Left renal pelvis (tissue), 4 donors: Measurements from ENCODE around the gene COL26A1. TPM values are rescaled to one million over a fixed set of nuclear protein-coding genes. Genes with fewer than 3 reads are reported as not detected.
"Not testable (repeated sequence)": the region's sequence is repeated elsewhere in the genome, so short reads cannot be mapped to it uniquely, and the experiment has no call there.

Source experiments
- DNase-seq, 4 donors: peaks; one replicate each; pipeline ENCODE4 v3.0.0-alpha.2; 2013; ENCODE audit warnings: low read depth in 4 of 4, low spot score in 3 of 4
- polyA plus RNA-seq, 4 donors: library from polyadenylated mRNA; unstranded; fragments of 120-200 nt; gene quantifications; one replicate each; pipeline ENCODE4 v1.2.1, GENCODE V29; 2013; ENCODE audit not compliant: insufficient read length in 4 of 4

COL26A1 gene
- polyA plus RNA-seq, 4 donors = 22.4 to 32.7 (median 25.2) TPM

DNA sequence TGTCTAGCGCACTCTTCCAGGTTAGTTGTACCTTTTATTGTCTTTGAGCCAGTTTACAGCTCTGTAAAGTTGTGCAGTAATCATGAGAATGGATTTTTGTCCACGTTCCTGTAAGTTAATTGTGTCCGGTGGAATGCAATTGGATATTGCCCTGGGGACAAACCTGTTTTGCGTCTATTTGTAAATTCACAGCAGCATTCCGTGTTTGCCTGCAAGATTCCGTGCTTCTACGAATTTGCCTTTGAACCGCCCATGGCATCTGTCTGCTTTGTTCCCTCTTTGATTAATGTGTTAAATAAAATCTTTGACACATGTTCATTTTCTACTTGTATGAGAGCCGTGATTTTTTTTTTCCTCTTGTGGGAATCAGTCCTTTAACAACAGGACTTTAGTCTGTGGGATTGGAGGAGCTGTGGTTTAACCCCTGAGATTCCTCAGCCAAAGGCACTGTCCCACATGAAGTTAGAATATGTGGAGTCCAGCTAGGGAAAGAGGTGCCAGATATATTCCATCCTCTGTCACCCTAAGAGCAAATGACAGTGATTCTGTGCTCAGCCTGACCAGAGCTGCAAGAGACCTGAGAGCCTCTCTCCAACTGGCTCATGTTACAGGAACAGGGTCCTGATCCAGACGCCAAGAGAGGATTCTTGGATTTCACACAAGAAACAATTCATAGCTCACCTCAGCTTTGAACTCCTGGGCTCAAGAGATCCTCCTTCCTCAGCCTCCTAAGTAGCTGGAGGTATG is 126.3 kb downstream of the COL26A1 start:
- DNase-seq = peak in 1 of 4 donors; percentile 40

DNA sequence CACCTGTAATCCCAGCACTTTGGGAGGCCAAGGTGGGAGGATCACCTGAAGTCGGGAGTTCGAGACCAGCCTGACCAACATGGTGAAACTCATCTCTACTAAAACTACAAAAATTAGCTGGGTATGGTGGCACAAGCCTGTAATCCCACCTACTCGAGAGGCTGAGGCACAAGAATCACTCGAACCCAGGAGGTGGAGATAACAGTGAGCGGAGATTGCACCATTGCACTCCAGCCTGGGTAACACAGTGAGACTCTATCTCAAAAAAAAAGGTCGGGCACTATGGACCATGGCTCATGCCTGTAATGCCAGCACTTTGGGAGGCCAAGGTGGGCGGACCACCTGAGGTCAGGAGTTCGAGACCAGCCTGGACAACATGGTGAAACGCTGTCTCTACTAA is 127.8 kb downstream of the COL26A1 start:
- not testable (repeated sequence) for DNase-seq

- DNase-seq = not testable (repeated sequence)
Measured at GRCh38 chr7:101491442-101491841, 128.8 kb downstream of the COL26A1 start.

GRCh38 chr7:101494602-101495329 is 132.1 kb downstream of the COL26A1 start:
- no peak for DNase-seq

- no peak for DNase-seq
Measured at GRCh38 chr7:101496017-101496416, 133.3 kb downstream of the COL26A1 start.

DNA sequence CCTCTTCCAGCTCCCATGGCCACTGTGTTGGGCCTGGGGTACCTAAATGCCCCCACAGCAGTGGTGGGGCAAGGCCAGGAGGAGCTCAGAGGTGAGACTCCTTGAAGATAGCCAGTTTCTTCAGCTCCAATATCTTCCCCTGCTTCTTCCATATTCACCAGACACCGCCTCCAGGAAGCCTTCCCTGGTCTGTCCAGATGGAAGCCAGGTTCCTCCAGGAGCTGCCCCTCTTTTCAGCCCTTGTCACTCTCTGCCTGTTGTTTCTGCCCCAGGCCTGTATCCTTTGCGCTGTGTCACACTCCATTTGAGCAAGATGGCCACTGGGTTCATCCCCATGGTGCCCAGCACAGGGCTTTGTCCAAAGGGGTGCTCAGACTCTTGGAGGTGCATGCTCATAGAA is 138.7 kb downstream of the COL26A1 start:
- DNase-seq = no peak

GRCh38 chr7:101502466-101503098 is 139.9 kb downstream of the COL26A1 start:
- DNase-seq = no peak

DNA sequence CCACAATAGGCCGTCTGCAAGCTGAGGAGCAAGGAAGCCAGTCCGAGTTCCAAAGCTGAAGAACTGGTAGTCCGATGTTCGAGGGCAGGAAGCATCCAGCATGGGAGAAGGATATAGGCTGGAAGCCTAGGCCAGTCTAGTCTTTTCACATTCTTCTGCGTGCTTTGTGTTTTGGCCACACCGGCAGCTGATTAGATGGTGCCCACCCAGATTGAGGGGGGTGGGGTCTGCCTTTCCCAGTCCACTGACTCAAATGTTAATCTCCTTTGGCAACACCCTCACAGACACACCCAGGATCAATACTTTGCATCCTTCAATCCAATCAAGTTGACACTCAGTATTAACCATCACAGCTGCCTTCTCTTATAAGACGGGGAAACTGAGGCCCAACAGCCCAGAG is 142.8 kb downstream of the COL26A1 start:
- DNase-seq = not testable (repeated sequence)

GRCh38 chr7:101506531-101506930 is 143.9 kb downstream of the COL26A1 start:
- DNase-seq = no peak

DNA sequence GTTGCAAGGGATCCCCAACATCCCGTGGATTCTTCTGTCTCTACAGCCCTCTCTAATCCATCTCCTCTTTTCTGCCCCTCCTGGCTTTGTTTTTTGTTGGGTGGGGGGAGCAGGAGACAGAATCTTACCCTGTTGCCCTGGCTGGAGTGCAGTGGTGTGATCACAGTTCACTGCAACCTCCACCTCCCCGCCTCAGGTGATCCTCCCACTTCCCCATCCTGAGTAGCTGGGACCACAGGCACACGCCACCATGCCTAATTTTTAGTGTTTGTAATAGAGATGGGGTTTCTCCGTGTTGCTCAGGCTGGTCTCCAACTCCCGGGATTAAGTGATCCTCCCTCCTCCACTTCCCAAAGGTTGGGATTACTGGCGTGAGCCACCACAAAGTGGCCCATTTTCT is 144.7 kb downstream of the COL26A1 start:
- no peak for DNase-seq

- peak; percentile 71 to 86 (median 79) for DNase-seq
Measured at GRCh38 chr7:101507791-101508252, 145.1 kb downstream of the COL26A1 start.

DNA sequence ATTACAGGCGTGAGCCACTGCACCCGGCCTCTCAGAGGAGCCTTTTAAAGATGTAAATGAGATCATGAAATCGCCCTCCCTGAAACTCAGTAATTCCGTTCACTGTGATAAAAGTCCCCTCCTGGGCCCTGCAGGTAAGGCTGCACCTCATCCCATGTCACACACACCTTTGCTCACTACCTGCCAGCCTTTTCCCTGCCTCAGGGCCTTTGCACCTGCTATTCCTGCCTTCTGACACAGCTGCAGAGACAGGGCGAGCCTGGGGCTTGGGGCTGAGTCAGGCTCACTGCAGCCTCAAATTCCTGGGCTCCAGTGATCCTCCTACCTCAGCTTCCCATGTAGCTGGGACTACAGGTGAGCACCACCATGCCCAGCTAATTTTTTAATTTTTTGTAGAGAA is 147.6 kb downstream of the COL26A1 start:
- no peak for DNase-seq

DNA sequence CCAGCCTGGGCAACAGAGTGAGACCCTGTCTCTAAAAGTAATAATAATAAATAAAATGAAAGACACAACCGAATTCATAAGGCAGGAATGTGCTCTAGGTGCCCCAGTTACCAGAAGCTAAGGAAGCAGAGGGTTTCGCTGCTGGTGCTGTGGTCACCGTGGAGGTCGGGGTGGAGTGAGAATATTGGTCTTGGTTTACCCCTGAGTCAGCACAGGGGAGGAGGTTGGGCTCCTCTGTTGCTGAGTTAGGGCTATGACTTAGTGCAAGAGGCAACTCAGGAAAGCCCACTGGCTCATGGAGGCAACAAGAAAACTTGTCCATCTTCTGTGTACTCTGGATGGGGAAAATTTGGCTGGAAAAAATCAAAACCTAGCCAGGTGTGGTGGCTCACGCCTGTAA is 149.3 kb downstream of the COL26A1 start:
- DNase-seq = no peak

DNA sequence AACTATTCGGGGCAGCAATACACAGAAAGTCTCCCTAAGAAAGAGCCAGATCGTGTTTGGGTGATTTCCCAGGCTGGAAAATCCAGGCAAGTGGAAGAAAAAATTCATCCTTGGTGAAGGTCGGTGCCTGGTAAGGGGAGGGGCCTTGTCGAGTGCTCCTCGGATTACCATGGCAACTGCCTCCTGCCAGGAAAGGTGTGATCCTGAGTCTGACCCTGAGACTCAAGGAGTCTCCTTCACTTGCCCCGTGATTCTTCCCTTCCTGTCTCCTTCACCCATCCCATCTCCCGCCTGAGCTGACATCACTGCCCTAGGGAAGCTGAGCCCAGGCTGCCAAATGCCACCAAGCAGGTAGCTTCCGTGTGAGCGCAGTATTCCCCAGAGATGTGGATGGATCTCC is 154.2 kb downstream of the COL26A1 start:
- no peak for DNase-seq

DNA sequence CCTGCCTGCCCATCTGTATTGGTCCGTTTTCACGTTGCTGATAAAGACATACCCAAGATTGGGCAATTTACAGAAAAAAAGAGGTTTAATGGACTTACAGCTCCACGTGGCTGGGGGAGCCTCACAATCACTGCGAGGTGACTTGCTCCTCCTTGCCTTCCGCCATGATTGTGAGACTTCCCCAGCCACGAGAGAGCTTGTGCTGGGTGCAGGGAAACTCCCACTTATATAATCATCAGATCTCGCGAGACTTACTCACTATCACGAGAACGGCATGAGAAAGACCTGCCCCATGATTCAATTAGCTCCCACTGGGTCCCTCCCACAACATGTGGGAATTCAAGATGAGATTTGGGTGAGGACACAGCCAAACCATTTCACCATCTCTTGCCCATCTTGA is 154.6 kb downstream of the COL26A1 start:
- DNase-seq = no peak

DNA sequence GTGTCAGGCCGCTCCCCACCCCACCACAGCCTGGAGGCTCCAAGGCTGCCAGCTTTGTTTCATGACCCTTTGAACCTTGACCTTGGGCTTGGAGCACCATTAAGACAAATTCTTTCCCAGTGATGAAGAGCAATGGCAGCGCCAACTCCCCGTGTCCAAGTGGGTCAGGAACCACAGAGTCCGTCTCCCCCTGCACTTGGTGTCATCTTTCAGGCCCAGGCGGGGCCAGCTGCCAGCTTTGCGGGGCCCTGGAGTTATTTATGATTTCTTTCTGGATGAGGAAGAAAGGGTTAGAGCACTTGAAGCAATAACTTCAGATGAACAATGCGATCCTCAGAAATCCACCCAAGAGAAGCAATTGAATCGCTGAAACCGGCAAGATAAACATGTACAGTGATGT is 155.7 kb downstream of the COL26A1 start:
- DNase-seq = no peak

DNA sequence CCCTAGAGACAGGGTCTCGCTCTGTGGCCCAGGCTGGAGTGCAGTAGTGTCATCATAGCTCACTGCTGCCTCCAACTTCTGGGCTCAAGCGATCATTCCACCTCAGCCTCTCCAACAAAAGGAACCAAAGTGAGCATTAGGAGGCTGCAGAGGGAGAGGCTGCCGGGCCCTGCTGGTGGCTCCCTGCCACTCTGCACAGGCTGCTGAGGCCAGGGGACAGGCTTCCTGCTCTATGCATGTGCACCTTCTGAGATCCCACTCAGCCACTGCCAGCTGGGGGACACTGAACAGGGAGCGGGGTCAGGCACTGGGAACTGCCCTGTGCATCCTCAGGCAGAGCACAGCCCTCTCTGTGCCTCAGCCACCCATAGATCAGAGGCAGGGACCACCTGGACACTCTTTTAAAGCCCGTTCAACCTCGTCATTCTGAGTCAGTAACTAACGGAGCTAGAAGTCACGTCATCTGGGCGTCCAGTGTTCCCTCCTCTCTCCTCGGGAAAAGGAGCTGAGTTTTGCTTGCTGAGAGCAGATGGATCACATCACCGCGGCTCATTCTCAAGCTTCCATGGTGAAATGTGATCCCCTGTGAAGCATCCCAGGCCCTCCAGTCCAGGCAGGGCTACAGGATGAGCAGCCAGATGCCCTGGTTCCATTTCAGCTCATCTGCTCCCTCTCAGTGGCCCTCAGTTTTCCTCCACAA is 156.8 kb downstream of the COL26A1 start:
- DNase-seq = peak in 2 of 4 donors; percentile 45 to 69

- no peak for DNase-seq
Measured at GRCh38 chr7:101521430-101521925, 158.8 kb downstream of the COL26A1 start.

- DNase-seq = no peak
Measured at GRCh38 chr7:101522021-101522420, 159.3 kb downstream of the COL26A1 start.

DNA sequence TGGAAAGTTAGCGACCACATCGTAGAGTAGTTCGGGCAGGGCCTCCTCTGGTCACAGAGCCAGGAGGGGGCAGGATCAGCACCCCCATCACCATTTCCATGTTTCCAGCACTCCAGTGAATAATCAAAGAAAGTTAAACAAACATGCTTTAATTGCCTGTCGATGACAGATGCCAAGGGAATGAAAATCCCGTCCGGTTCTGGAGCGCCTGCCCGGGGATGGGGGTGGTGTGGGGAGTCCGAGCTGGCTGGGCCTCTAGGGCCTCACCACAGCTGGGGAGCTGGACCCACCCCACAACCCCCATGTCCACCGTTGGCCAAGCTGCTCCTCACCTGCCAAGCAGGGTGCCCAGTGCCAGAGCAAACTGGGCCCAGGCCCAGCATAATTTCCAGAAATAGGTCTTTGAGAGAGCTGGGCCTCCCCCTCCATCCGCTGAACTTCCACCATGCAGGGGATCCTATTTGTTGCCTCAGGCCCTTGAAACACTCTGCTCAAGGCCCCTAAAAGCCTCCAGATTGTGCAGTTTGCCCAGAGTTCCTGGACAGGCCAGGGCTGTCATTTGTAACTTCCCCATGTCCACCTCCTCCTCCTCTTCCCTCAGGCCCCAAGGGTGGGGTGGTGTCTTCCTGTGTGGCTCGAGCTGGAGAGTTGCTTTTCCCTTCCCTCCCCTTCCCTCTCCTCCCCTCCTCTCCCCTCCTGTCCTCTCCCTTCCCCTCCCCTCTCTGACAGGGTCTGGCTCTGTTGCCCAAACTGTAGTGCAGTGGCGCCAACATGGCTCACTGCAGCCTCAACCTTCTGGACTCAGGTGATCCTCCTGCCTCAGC is 165.4 kb downstream of the COL26A1 start:
- no peak for DNase-seq
